Ishikawa (cell line): Measurements from ENCODE around the gene ACD.

Experiments used
- CEBPB ChIP-seq: IDR thresholded peaks from 2 replicates; pipeline ENCODE4 v1.6.1; 2012
- CREB1 ChIP-seq: IDR thresholded peaks from 2 replicates; pipeline ENCODE4 v1.6.1; 2012; ENCODE audit warnings: low read depth
- EGR1 ChIP-seq: IDR thresholded peaks from 2 replicates; pipeline ENCODE4 v1.6.1; 2012
- EP300 ChIP-seq: IDR thresholded peaks from 2 replicates; pipeline ENCODE4 v1.6.1; 2012; ENCODE audit warnings: borderline replicate concordance
- FOXM1 ChIP-seq: IDR thresholded peaks from 2 replicates; pipeline ENCODE4 v1.6.1; 2012; ENCODE audit warnings: low read depth, borderline replicate concordance
- NFIC ChIP-seq: IDR thresholded peaks from 2 replicates; pipeline ENCODE4 v1.6.1; 2012
- RAD21 ChIP-seq: IDR thresholded peaks from 2 replicates; pipeline ENCODE4 v1.6.1; 2012; ENCODE audit warnings: low read depth
- TAF1 ChIP-seq: IDR thresholded peaks from 2 replicates; pipeline ENCODE4 v1.6.1; 2012; ENCODE audit warnings: low read depth, mild to moderate bottlenecking
- TCF12 ChIP-seq: IDR thresholded peaks from 2 replicates; pipeline ENCODE4 v1.6.1; 2012; ENCODE audit warnings: low read depth
- TEAD4 ChIP-seq: IDR thresholded peaks from 2 replicates; pipeline ENCODE4 v1.6.1; 2012
- YY1 ChIP-seq: IDR thresholded peaks from 2 replicates; pipeline ENCODE4 v1.6.1; 2012; ENCODE audit warnings: low read depth
- ZBTB7A ChIP-seq: IDR thresholded peaks from 2 replicates; pipeline ENCODE4 v1.6.1; 2012; ENCODE audit warnings: low read depth
- TF ChIP-seq, protein P1 (sequence below): IDR thresholded peaks from 2 replicates; pipeline ENCODE4 v1.6.1; 2012
- TF ChIP-seq, protein P2 (sequence below): IDR thresholded peaks from 2 replicates; pipeline ENCODE4 v1.6.1; 2012; ENCODE audit warnings: low read depth, mild to moderate bottlenecking
- TF ChIP-seq, protein P3 (sequence below): IDR thresholded peaks from 2 replicates; pipeline ENCODE4 v1.6.1; 2012

ACD gene

GRCh38 chr16:67644038-67644437 lies 16.0 kb downstream of the ACD start:
- TF ChIP-seq, protein P1, sequence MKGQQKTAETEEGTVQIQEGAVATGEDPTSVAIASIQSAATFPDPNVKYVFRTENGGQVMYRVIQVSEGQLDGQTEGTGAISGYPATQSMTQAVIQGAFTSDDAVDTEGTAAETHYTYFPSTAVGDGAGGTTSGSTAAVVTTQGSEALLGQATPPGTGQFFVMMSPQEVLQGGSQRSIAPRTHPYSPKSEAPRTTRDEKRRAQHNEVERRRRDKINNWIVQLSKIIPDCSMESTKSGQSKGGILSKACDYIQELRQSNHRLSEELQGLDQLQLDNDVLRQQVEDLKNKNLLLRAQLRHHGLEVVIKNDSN = no peak
- no peak for TF ChIP-seq RAD21
- TF ChIP-seq, protein P2, sequence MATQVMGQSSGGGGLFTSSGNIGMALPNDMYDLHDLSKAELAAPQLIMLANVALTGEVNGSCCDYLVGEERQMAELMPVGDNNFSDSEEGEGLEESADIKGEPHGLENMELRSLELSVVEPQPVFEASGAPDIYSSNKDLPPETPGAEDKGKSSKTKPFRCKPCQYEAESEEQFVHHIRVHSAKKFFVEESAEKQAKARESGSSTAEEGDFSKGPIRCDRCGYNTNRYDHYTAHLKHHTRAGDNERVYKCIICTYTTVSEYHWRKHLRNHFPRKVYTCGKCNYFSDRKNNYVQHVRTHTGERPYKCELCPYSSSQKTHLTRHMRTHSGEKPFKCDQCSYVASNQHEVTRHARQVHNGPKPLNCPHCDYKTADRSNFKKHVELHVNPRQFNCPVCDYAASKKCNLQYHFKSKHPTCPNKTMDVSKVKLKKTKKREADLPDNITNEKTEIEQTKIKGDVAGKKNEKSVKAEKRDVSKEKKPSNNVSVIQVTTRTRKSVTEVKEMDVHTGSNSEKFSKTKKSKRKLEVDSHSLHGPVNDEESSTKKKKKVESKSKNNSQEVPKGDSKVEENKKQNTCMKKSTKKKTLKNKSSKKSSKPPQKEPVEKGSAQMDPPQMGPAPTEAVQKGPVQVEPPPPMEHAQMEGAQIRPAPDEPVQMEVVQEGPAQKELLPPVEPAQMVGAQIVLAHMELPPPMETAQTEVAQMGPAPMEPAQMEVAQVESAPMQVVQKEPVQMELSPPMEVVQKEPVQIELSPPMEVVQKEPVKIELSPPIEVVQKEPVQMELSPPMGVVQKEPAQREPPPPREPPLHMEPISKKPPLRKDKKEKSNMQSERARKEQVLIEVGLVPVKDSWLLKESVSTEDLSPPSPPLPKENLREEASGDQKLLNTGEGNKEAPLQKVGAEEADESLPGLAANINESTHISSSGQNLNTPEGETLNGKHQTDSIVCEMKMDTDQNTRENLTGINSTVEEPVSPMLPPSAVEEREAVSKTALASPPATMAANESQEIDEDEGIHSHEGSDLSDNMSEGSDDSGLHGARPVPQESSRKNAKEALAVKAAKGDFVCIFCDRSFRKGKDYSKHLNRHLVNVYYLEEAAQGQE = no peak
- TF ChIP-seq, protein P3, sequence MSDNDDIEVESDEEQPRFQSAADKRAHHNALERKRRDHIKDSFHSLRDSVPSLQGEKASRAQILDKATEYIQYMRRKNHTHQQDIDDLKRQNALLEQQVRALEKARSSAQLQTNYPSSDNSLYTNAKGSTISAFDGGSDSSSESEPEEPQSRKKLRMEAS = no peak
- TF ChIP-seq TCF12 = no peak
- no peak for TF ChIP-seq ZBTB7A
- TF ChIP-seq EGR1 = no peak
- TF ChIP-seq NFIC = no peak
- TF ChIP-seq FOXM1 = no peak
- TF ChIP-seq CEBPB = no peak
- no peak for TF ChIP-seq EP300

DNA sequence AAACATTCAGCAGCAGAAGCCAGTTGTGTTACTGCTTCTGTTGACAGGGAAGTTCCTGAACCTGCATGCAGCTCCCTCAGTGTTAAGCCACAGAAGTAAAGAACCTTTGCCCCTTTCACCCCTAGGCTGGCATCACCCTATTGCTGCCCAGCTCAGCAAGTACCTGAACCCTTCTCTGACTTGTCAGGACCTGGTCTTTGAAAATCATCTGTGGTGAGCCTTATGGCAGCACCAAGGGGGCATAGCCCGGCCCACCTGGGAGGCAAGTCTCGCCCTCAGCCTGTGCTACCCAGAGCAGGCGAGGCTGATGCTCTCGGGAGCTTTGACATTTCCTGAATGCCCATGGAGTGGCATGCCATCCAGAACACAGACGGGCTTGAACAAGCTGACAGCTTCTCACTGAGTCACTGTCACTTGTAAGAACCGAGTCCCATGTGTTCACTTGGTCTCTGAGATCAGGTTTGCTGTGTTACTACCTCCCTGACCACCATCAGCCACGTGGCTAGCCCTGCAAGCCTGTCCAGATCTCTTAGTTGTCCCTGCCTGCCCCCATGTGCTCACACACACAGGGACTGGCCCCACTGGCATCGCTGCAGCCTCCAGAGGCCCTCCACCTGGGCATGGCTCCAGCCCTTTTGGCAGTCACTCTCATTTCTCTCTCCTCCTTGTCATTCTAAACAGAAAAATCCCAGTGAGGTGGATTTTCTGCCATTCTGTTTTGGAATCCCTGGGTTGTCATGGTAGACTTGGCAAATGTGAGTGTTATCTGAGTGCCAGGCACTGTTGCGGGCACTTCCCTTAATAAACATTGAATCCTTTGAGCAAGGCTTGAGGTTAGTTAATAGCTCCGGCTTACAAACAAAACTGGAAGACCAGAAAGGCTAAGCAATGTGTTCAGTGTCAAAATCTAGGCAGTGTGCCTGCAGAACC lies 18.0 kb downstream of the ACD start:
- TF ChIP-seq ZBTB7A (no peak), FOXM1 (no peak), TEAD4 (no peak), RAD21 (no peak), EGR1 (no peak), NFIC (no peak), EP300 (no peak), TAF1 (no peak), YY1 (no peak), CEBPB (no peak), TCF12 (no peak), CREB1 (no peak)
- TF ChIP-seq, protein P1 = no peak
- TF ChIP-seq, protein P2 = no peak
- TF ChIP-seq, protein P3 = no peak

DNA sequence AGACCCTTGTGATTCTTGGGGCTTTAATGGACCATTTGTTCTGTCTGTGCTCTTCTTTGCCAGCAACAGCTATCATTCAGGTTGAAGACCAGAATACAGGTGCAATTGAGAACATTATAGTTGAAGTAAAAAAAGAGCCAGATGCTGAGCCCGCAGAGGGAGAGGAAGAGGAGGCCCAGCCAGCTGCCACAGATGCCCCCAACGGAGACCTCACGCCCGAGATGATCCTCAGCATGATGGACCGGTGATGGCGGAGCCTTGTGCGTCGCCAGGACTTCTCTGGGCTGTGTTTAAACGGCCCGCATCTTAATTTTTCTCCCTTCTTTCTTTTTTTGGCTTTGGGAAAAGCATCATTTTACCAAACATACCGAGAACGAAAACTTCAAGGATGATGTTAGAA lies 22.4 kb downstream of the ACD start:
- TF ChIP-seq CEBPB = no peak
- no peak for TF ChIP-seq RAD21
- TF ChIP-seq, protein P3 = no peak
- no peak for TF ChIP-seq EGR1
- no peak for TF ChIP-seq TCF12

DNA sequence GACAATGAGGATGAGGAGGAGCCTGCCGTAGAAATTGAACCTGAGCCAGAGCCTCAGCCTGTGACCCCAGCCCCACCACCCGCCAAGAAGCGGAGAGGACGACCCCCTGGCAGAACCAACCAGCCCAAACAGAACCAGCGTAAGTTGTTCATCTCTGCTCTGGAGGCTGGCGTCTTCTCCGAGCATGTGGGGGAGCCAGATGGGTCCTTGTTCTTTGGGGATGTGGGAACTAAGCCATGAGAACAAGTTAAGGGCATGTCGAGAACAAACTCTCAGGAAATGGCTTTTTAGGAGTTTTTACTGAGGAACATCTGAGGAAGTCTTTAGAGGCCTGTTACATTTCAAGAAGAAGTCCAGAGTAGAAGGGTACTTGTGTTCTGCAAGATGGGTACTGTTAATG lies 23.3 kb downstream of the ACD start:
- TF ChIP-seq TCF12 = no peak
- TF ChIP-seq YY1 = no peak
- no peak for TF ChIP-seq CEBPB
- no peak for TF ChIP-seq CREB1
- TF ChIP-seq, protein P2 = no peak
- no peak for TF ChIP-seq FOXM1
- TF ChIP-seq RAD21 = no peak
- no peak for TF ChIP-seq EP300
- no peak for TF ChIP-seq NFIC
- no peak for TF ChIP-seq TAF1
